NCI-H146 (cell line): ENCODE measurements around the gene ABCB7.
"Not testable (repeated sequence)": the region's sequence is repeated elsewhere in the genome, so short reads cannot be mapped to it uniquely, and the experiment has no call there.

Source experiments
- DNase-seq: peaks from one replicate; lab custom pipeline; 2025; lab: John Stamatoyannopoulos, UW

Gene ABCB7

DNA sequence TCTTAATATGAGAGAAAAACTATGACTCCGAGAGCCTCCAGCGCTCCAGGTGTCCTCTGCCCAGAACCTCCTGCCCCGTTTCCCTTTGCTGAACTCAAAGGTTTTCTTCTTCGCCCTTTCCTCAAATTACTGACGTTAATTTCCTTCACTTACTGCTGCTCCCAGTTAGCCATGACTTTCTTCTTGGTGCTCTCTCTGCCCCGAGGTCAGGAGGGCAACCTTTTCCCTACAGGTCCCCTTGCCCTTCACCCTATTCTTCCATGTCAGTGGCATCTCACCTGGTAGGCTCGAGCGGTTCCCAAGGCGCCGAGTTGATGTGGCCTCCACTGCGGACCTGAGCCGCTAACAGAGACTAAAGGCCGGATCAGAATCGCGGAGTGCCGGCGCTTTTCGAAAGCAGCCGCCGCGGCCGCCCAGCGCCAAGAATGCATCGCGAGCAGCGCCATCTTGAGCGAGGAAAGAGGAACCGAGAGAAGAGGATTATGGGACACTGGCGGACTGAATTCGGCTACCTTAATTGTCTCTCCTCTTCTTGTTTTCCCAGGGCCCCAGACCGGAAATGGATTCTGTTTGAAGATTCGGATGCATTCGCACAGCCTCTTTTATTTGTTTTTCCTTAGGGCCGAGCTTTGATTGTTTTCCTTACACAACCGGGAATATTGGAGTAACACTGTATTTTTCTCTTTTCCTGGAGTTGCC, at the start of gene ABCB7:
Gene ABCB7, minus strand, starts transcription at position 457 of the 699 bp plus-strand sequence. Its CDS starts 11 bp downstream, at position 446.
- DNase-seq: peak; percentile 80

DNA sequence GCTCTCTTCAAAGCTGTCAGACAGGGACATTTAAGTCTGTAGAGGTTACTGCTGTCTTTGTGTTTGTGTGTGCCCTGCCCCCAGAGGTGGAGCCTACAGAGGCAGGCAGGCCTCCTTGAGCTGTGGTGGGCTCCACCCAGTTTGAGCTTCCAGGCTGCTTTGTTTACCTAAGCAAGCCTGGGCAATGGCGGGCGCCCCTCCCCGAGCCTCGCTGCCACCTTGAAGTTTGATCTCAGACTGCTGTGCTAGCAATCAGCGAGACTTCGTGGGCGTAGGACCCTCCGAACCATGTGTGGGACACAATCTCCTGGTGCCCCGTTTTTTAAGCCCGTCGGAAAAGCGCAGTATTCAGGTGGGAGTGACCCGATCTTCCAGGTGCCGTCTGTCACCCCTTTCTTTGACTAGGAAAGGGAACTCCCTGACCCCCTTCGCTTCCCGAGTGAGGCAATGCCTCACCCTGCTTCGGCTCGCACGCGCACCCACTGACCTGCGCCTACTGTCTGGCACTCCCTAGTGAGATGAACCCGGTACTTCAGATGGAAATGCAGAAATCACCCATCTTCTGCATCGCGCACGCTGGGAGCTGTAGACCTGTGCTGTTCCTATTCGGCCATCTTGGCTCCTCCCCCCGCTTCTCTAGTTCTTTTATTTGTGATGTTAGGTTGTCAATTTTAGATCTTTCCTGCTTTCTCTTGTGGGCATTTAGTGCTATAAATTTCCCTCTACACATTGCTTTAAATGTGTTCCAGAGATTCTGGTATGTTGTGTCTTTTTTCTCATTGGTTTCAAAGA, 32.5 kb upstream of the ABCB7 start:
- not testable (repeated sequence) for DNase-seq

DNA sequence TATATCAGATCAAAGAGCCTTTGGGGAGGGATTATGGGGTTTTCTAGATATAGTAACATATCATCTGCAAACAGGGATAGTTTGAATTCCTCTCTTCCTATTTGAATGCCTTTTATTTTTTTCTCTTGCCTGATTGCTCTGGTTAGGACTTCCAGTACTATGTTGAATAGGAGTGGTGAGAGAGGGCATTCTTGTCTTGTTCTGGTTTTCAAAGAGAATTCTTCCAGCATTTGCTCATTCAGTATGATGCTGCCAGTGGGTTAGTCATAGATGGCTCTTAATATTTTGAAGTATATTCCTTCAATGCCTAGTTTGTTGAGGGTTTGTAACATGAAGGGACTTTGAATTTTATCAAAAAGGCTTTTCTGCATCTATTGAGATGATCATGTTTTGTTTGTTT, 25.6 kb upstream of the ABCB7 start:
- DNase-seq: no peak

DNA sequence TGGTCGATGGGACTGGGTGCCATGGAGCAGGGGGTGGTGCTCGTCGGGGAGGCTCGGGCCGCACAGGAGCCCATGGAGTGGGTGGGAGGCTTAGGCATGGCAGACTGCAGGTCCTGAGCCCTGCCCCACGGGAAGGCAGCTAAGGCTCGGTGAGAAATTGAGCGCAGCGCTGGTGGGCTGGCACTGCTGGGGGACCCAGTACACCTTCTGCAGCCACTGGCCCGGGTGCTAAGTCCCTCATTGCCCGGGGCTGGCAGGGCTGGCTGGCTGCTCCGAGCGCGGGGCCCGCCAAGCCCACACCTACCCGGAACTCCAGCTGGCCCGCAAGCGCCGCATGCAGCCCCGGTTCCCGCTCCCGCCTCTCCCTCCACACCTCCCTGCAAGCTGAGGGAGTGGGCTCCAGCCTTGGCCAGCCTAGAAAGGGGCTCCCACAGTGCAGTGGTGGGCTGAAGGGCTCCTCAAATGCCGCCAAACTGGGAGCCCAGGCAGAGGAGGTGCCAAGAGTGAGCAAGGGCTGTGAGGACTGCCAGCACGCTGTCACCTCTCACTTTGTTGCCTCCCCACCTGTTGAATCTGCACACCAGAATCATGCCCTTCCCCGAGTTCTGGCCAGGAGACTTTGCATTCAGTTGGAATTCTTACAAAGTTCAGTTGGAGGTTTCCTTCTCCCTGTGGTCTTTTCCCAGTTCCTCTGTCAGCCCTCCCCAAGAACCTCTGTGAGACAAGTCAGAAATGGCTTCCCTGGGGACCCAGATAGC, 23.6 kb upstream of the ABCB7 start:
- DNase-seq: not testable (repeated sequence)

DNA sequence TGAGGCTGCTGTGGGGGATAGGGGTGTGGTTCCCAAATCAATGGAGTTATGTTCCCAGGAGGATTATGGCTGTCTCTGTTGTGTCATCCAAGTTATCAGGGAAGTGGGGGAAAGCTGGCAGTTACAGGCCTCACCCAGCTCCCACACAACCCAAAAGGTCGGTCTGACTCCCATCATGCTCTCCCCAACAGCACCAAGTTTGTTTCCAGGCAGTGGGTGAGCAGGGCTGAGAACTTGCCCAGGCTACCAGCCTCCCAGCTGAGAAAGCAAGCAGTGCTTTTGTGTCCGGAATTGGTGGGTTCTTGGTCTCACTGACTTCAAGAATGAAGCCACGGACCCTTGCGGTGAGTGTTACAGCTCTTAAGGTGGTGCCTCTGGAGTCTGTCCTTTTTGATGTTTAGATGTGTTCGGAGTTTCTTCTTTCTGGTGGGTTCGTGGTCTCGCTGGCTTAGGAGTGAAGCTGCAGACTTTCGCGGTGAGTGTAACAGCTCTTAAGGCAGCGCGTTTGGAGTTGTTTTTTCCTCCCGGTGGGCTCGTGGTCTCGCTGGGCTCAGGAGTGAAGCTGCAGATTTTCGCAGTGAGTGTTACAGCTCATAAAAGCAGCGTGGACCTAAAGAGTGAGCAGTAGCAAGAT, 16.3 kb upstream of the ABCB7 start:
- not testable (repeated sequence) for DNase-seq

DNA sequence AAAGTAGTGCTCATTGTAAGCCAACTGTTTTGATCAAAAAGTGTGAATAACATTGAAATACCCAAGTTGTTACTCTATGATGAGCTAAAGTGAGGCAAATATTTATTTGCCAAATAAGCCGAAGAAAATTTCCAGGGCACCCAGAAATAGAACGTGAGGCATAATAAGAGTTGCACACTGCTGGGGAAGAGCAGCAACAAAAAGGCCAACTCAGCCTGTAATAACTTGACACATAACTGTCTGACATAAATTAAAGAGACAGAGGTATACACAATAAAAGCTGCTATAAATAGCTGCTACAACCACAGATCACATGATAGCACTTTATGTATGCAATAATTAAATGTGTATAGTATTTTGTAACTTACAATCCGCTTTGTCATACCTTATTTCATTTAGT, 2.0 kb upstream of the ABCB7 start:
- DNase-seq: no peak

DNA sequence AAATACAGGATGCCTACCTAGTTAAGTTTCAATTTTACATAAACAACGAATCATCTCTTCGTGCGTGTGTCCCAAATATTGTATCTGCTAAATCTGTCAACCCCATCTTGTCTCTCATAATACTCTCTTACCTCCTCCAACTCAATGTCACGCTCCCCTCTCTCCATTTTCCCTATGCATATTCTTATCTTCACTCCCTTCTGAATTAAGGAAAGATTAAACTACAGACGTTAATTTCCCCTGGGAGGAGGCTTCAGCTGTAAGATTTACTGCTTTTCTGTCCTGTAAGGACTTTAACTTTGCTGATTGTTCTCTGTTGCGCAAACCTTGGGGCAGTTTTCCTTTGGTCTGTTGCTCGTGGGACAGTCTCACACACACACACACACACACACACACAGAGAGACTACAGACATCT, 455 bp upstream of the ABCB7 start:
- no peak for DNase-seq

DNA sequence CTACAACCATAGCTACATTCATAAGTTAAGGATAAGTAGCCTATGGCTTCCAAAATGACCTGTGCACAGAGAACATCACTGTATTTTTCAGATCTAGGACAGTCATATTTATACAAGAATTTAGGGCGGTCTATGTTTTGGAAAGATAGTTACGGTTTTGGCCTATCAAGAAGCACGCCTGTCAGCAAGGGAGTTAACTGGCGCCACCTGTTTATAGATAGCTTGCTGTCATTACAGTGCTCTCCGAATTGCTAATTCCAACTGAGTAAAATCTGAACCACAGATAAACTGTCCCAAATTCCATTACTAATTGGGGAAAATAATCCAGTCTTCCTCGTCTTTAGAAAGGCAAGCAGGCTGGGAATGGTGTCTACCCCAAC, 646 bp downstream of the ABCB7 start:
- DNase-seq: no peak

DNA sequence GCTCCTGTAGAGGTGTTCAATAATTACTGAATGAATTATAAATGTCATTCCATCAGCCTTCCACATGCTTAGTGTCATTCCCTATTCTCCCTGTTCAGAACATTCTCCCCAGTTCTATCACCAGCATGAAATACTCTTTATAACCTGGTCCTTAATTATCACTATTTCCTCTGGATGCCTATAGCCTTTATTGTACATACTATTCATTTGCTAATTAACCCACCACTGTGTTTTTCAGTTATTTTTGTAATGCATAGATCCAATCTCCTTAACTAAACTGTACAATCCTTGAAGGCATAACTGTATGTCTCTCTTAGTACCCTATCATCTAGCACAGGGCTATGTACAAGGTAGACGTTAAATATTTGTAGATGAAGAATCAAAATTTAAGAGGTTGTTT, 1.2 kb downstream of the ABCB7 start:
- no peak for DNase-seq

DNA sequence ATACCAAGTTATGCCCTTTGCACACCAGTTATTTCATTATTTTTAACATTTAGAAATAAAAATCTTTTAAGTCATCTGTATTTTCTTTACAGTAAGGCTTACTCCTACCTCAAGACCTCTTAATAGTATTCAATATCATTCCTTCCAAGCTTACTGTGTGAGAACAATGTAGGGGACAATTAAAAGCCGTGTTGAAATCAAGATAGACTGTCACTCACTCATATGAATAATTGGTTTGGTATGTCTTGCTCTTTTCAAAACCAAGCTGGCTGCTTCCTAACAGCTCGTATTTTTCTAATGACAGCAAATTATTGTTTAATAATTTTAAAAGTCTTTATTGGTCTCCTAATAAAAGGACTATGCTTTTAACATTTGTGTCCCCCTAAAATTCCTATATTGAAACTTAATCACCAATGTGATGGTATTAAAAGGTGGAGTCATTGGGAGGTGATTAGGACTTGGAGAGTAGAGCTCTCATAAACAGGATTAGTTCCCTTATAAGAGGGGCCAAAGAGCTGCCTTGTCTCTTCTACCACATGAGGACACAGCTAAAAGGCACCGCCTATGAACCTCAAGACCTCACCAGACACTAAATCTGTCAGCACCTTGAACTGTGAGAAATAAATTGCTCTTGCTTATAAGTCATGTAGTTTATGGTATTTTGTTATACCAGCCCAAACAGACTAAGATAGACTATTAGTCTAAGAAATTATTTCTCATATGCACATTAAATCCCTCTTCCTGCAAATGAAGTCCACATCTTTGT, 4.1 kb downstream of the ABCB7 start:
- DNase-seq: no peak

DNA sequence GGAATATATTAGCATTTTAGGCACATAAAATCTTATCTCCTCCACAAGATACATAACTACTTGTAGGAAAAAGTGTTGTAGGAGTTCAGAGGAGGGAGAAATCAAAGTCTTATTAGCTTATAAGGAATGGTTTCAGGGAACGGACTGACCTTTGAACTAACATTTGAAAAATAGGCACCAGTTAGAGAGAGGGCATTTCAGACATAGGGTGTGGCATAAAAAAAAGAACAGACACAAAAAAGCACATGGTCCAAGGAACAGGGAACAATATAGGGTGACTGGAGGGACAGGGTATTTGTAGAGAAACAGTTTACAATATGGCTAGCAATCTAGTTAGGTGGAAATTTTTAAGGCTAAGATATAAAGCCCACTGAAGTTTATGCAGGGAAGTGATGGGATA, 6.4 kb downstream of the ABCB7 start:
- DNase-seq: no peak

DNA sequence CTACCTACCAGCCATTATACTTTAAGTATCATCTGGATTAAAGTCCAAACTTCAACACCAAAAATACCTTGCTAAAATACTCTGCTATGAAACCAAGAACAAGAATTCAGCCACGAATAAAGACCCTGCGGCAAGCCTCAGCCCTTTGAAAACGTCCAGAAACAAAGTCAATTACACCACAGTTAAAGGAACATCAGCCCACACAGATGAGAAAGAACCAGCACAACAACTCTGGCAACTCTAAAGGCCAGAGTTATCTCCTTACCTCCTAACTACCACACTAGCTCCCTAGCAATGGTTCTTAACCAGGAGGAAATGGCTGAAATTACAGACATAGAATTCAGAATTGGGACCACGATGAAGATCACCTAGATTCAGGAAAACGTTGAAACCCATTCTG, 23.4 kb downstream of the ABCB7 start:
- DNase-seq: no peak

DNA sequence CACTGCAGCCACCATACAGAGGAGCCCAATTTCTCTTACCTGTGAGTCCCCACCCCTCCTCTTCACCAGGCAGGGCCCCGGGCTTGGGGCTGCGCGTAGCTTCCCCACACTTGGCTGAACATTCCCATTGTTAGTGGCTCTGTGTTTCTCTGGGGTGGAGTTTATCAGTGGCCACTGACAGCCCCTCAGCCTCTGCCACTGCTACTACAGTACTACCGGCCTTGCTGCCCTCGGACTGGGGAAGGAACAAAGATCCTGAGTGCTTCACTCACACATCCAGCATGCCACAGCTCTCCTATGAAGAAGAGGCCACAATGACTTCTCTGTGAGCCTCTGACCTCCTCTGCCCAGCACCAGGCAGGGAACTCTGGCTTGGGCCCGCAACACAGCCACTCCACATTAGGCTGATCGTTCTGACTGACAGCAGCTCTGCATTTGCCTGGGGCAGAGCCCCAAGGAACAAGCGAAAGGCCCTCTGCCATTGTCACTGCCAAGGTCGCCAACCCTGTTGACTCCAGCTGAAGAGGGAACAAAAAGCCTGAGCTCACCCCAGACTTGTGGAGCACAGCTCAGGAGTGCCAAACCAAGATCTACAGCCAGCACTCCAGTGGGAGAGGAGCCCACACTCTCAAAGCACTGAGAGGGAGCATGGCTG, 24.0 kb downstream of the ABCB7 start:
- no peak for DNase-seq

DNA sequence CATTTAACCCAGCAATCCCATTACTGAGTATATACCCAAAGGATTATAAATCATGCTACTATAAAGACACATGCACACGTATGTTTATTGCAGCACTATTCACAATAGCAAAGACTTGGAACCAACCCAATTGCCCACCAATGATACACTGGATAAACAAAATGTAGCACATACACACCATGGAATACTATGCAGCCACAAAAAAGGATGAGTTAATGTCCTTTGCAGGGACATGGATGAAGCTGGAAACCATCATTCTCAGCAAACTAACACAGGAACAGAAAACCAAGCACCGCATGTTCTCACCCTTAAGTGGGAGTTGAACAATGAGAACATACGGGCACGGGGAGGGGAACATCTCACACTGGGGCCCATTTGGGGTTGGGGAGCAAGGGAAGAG, 27.0 kb downstream of the ABCB7 start:
- DNase-seq: not testable (repeated sequence)

DNA sequence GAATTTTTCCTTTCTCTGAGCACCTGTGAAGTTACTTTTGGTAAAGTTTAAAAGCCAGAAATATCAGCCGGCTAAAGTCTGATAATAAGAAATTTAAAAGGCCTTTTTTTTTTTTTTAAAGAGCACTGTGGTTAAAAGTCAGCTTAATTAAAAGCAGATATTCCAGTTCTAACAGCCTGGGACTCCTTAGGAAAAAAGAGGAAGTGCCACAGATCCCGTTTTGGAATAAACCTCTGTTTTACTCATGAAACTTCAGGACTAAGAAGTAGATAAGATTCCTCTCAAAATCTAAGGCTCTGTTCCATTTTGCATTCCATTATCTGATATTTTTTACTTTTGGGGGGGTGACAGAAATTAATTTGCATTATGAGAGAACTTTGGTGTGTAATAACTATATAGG, 37.8 kb downstream of the ABCB7 start:
- no peak for DNase-seq

DNA sequence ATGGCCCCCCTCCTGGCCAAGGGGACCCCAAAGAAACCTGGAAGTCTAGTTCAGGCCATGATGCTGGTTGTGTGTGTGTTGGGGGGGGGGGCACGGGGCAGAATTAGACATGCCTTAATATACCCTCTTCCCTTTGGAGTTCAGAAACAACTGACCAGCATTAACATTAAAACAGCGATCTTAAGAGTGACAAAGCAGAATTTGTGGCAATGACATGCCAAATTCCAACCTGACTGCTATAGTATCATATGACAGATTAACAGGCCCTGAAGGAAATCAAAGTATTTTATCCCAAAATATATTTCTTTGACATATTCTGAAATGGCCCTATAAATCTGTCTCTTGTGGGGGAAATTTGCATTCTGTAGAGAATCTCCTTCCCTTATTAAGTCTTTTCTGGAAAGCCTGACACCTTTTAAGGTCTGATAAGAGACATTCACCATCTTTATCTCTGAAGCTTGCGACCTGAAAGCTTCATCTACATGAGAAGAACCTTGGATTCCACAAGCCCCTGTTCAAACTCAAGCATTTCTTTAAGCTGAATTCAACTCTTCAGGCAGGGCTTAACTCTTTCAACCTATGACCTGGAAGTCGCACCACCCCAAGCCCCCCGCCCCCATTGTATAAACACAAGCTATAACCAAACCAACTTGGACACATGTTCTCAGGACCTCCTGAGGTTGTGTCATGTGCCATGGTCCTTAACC, 40.2 kb downstream of the ABCB7 start:
- no peak for DNase-seq

DNA sequence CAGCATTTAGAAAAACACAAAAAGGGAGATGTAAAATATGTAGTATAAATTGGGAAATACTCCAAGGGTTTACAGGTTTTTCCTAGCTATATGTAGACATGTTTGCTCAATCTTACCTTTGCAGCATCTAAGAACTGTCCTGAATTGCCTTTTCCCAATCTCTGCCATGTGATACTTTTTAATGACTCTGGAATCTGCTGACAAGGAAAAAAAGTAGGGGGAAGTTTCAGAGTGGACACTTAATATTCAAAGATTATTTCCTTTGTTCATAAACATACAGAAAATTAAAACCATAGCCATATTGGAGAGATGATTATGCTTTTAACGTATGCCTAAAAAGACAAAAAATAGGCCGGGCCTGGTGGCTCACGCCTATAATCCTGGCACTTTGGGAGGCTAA, 41.4 kb downstream of the ABCB7 start:
- no peak for DNase-seq

DNA sequence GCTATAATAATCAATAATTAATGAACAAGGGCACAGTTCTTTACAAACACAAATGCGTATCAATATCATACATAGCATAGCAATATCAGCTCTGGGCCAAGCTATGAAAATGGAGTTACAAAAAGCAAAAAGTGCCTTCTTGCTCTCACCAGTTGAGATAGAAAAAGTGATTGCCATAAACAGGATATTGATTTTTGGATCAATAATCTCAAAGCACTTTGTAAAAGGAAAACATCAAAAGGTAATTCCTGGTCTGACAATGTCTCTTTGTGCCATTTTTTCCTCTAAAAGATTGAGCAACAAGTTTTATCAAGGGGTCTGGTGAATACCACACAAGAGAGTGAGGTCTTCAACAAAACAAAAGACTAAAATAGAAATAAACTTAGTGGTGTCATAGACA, 42.4 kb downstream of the ABCB7 start:
- no peak for DNase-seq

DNA sequence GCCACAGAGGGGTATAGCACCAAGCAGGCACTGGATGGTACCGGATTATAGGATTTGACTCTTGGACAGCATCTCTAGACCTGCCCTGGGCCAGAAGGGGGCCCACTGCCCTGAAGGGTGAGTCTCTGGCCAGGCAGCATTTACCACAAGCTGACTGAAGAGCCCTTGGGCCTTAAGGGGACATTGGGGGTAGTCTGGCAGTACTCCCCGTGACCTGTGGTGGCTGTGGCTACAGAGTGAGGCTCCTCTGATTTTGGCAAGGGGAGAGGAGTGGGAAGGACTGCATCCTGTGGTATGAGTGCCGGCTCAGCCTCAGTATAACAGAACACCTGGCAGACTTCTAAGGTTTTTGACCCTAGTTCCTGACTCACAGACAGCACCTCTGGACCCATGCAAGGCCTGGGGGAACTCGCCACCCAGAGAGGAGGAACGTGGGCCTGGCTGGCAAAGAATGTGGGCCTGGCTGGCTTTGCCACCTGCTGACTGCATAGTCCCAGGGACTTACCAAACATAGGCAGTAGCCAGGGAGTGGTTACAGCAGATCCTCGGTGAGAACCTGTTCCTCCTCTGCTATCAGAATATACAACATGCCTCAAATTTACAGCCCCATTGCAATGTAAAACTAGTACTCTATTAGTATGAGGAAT, 48.1 kb downstream of the ABCB7 start:
- no peak for DNase-seq

DNA sequence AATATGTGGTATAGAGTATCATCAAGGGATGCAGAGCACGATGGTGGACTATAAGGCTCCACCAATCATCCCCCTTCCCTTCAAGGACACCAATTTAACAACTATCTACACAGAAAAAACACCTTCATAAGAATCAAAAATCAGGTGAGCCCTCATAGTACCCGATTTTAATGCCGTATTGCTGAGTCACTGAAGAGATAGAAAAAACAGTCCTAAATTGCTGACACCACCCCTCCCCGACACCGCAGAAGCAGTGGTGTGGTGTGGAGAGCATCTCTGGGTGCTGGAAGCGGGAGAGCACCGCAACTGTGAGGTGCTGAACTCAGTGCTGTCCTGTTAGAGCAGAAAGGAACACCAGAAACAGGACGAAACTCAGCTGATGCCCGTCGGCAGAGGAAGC, 49.3 kb downstream of the ABCB7 start:
- DNase-seq: no peak
